ENCODE data around the gene SPTLC3.

GRCh38 chr20:13006825-13007224 lies 1.9 kb upstream of the SPTLC3 start:
- TF ChIP-seq YY1 (IDR thresholded peaks at IDR 0.05; ENCODE audit: insufficient read depth, insufficient read length), result no peak
- TF ChIP-seq ZNF274 (IDR thresholded peaks at IDR 0.05; ENCODE audit: low read depth, low read length), result no peak
- no peak for TF ChIP-seq SUZ12 (IDR thresholded peaks at IDR 0.05; ENCODE audit: extremely low read depth, insufficient read depth, insufficient read length)
